Activated naive CD8-positive, alpha-beta T cell treated with anti-CD3 and anti-CD28 coated beads, Interleukin-2, amount 50 U/mL, for 24 hours (primary cell): ENCODE data around the gene MACROH2A1.

Experiments used
- ATAC-seq: fragments of 150-1000 bp; cut with Tn5 transposase; one replicate; pipeline ENCODE4 v1.10.0; 2021
- DNase-seq: peaks from one replicate; pipeline ENCODE4 v3.0.0; 2021
- H3K27ac Mint-ChIP-seq: one replicate; pipeline ENCODE4 v1.8.0; 2021; ENCODE audit warnings: mild to moderate bottlenecking, mixed read lengths
- H3K27me3 Mint-ChIP-seq: one replicate; pipeline ENCODE4 v1.8.0; 2021; ENCODE audit warnings: mixed read lengths
- H3K36me3 Mint-ChIP-seq: one replicate; pipeline ENCODE4 v1.8.0; 2021; ENCODE audit warnings: low read depth, mixed read lengths
- H3K4me1 Mint-ChIP-seq: one replicate; pipeline ENCODE4 v1.8.0; 2021; ENCODE audit warnings: mixed read lengths
- H3K4me3 Mint-ChIP-seq: one replicate; pipeline ENCODE4 v1.8.0; 2021; ENCODE audit warnings: mild to moderate bottlenecking, moderate library complexity, mixed read lengths
- H3K9me3 Mint-ChIP-seq: one replicate; pipeline ENCODE4 v1.8.0; 2021; ENCODE audit warnings: mixed read lengths

The MACROH2A1 gene

DNA sequence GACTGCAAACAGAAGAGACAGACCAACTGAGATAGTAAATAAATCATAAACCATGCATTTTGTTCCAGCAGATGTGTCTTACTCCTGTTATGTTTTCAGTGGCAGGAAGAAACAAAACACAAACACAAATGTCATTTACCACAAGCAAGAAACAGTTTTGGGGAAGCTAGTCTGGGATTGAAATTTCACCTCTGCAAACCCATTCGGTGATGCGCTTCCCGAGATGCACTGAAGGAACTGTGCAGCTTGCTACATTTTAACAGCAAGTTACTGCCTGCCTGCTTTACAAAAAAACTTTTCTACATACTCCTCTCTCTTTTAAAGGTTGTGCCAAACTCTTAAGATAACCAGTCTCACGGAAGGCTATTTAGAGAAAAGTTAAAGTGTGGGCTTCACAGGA is 3.2 kb downstream of the MACROH2A1 start:
- no peaks in the 10 kb centered on the region for H3K27me3 Mint-ChIP-seq
- H3K4me3 Mint-ChIP-seq: no peak overlapping the region

DNA sequence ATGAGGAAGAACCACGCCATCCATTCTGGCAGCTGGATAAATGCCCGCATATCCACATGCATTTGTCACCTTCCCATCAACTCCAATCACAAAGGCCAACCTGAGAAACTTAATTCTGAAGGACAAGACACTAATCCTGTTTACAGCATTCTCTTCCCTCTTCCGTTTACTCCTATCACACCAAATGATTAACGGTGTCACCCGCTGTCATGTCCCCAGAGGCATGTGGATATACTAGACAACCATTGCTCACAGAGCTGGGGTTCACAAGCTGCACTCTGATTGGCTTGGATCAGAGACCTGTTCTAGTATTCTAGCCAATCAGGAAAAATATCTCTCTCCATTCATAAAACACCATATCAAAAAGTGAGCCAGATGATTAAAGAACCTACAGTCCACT is 3.6 kb downstream of the MACROH2A1 start:
- H3K27me3 Mint-ChIP-seq: no peaks in the 10 kb centered on the region

More for the DNA sequence above, 3.2 kb downstream of the MACROH2A1 start:
- DNase-seq: no peak
- ATAC-seq: no peak
- Mint-ChIP-seq H3K9me3 (no peaks in the 10 kb centered on the region), H3K36me3 (peaks cover 25% of the 10 kb centered on the region), H3K4me1 (peaks cover 79% of the 10 kb centered on the region), H3K27ac (no peak overlapping the region)

GRCh38 chr5:135394095-135394494 is 4.9 kb downstream of the MACROH2A1 start:
- peaks cover 69% of the 10 kb centered on the region for H3K4me1 Mint-ChIP-seq

More for the DNA sequence above, 3.6 kb downstream of the MACROH2A1 start:
- DNase-seq (no peak), ATAC-seq (no peak)
- Mint-ChIP-seq H3K36me3 (peaks cover 25% of the 10 kb centered on the region), H3K27ac (no peak overlapping the region), H3K4me1 (peaks cover 77% of the 10 kb centered on the region), H3K9me3 (no peaks in the 10 kb centered on the region), H3K4me3 (no peak overlapping the region)

DNA sequence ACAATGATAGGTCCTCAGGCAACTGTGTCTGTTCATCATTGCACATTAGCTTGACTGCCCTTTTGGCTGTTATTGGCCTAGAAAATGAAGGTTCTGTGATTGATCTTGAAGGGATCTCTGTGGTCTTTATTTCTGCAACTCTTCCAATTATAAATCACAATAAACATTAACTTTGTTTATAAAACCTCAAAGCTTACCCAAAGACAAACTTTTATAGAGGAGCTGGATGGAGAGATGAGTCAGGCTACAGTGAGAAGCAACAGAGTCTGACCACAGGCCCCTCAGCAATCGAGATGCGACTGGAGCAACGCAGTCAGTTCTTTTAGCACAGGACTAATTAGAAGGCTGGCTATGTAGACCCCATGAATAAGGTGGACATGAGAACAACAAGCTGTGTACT is 5.3 kb downstream of the MACROH2A1 start:
- H3K27me3 Mint-ChIP-seq: no peaks in the 10 kb centered on the region
- H3K4me1 Mint-ChIP-seq: peaks cover 69% of the 10 kb centered on the region
- H3K36me3 Mint-ChIP-seq: peaks cover 33% of the 10 kb centered on the region
- no peak for DNase-seq
- H3K9me3 Mint-ChIP-seq: no peaks in the 10 kb centered on the region
- H3K27ac Mint-ChIP-seq: no peak overlapping the region
- H3K4me3 Mint-ChIP-seq: no peak overlapping the region
- no peak for ATAC-seq

More at GRCh38 chr5:135394095-135394494, 4.9 kb downstream of the MACROH2A1 start:
- Mint-ChIP-seq H3K9me3 (no peaks in the 10 kb centered on the region), H3K36me3 (peaks cover 32% of the 10 kb centered on the region), H3K27ac (no peak overlapping the region), H3K4me3 (no peak overlapping the region), H3K27me3 (no peaks in the 10 kb centered on the region)
- DNase-seq: no peak
- ATAC-seq: no peak

GRCh38 chr5:135393229-135393628 is 5.8 kb downstream of the MACROH2A1 start:
- Mint-ChIP-seq H3K4me1 (peaks cover 72% of the 10 kb centered on the region), H3K36me3 (peaks cover 38% of the 10 kb centered on the region), H3K9me3 (no peaks in the 10 kb centered on the region), H3K27ac (no peak overlapping the region), H3K27me3 (no peaks in the 10 kb centered on the region), H3K4me3 (no peak overlapping the region)
- ATAC-seq (no peak), DNase-seq (no peak)

- Mint-ChIP-seq H3K4me3 (no peak overlapping the region), H3K9me3 (no peaks in the 10 kb centered on the region), H3K27me3 (no peaks in the 10 kb centered on the region), H3K36me3 (peaks cover 42% of the 10 kb centered on the region), H3K4me1 (peaks cover 68% of the 10 kb centered on the region), H3K27ac (peak overlapping the region; percentile 3)
- peak; percentile 51 for ATAC-seq
- no peak for DNase-seq
These were observed 6.8 kb downstream of the MACROH2A1 start for GRCh38 chr5:135392256-135392655.

DNA sequence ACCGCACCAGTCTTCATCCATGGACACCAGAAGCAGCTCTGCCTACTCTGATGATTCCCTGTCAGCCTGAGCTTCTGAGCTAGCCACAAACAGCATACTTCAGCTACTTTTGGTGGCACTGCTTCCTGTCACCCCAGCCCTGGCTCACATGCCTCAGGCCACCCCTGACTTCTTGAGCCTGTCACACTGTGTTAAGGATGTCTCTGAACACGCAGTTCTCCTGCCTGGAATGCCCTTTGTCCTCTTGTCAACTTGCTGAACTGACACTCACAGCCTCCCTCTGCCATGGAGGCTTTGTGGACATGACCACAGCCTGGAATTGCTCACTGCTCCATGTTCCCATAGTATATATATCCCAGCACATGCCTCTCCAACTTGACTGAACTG is 7.2 kb downstream of the MACROH2A1 start:
- H3K4me1 Mint-ChIP-seq: peaks cover 67% of the 10 kb centered on the region
- H3K4me3 Mint-ChIP-seq: no peak overlapping the region
- no peaks in the 10 kb centered on the region for H3K9me3 Mint-ChIP-seq
- DNase-seq (no peak), ATAC-seq (no peak)
- H3K27ac Mint-ChIP-seq: peak overlapping the region; percentile 3
- peaks cover 44% of the 10 kb centered on the region for H3K36me3 Mint-ChIP-seq
- no peaks in the 10 kb centered on the region for H3K27me3 Mint-ChIP-seq

DNA sequence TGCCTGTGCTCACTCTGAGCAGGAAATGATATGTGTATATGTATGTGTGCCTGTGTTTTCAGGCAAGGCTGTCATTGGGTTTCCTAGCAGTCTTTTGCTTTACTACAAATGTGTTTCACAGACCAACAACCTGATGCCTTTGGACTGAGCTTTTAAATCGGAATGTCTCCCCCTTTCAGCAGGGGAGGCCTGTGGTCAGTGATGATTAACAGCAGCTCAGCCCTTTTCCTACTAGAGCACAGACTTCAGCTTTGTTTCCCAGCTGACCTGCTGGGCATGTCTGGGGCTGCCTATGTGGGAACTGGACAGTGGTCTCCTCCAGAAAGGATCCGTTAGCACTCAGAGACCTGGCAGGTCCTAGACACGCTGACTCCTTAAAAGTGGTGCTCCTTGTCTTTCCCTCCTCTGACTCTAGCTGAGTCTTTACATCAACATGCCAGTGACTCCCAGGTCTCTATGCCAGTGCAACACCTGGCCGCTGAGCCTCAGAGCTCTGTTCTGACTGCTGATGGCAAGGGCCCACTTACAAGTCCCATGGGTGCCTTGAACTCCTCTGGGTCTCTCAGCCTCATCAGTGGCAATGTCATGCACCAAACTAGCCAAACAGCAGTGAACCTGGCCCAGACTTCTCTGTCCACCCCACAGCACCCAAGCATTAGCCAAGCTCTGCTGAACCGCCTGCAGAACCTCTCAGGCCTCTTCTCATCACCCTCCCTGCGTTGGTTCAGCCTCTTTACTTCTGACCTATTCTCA is 7.7 kb downstream of the MACROH2A1 start:
- Mint-ChIP-seq H3K36me3 (peaks cover 48% of the 10 kb centered on the region), H3K9me3 (no peaks in the 10 kb centered on the region), H3K4me3 (no peak overlapping the region), H3K27me3 (no peaks in the 10 kb centered on the region), H3K4me1 (peaks cover 65% of the 10 kb centered on the region), H3K27ac (no peak overlapping the region)
- ATAC-seq: no peak
- no peak for DNase-seq

GRCh38 chr5:135388860-135389435 is 10.1 kb downstream of the MACROH2A1 start:
- Mint-ChIP-seq H3K36me3 (peaks cover 55% of the 10 kb centered on the region), H3K27me3 (no peaks in the 10 kb centered on the region), H3K27ac (no peak overlapping the region)

GRCh38 chr5:135387629-135387960 is 11.4 kb downstream of the MACROH2A1 start:
- no peaks in the 10 kb centered on the region for H3K9me3 Mint-ChIP-seq
- H3K27ac Mint-ChIP-seq: no peak overlapping the region
- H3K27me3 Mint-ChIP-seq: no peaks in the 10 kb centered on the region
- no peak for DNase-seq
- H3K36me3 Mint-ChIP-seq: peaks cover 57% of the 10 kb centered on the region
- no peak for ATAC-seq
- H3K4me1 Mint-ChIP-seq: peaks cover 35% of the 10 kb centered on the region
- H3K4me3 Mint-ChIP-seq: no peak overlapping the region

More at GRCh38 chr5:135388860-135389435, 10.1 kb downstream of the MACROH2A1 start:
- ATAC-seq (no peak), DNase-seq (no peak)
- H3K4me1 Mint-ChIP-seq: peaks cover 46% of the 10 kb centered on the region
- no peak overlapping the region for H3K4me3 Mint-ChIP-seq
- no peaks in the 10 kb centered on the region for H3K9me3 Mint-ChIP-seq

DNA sequence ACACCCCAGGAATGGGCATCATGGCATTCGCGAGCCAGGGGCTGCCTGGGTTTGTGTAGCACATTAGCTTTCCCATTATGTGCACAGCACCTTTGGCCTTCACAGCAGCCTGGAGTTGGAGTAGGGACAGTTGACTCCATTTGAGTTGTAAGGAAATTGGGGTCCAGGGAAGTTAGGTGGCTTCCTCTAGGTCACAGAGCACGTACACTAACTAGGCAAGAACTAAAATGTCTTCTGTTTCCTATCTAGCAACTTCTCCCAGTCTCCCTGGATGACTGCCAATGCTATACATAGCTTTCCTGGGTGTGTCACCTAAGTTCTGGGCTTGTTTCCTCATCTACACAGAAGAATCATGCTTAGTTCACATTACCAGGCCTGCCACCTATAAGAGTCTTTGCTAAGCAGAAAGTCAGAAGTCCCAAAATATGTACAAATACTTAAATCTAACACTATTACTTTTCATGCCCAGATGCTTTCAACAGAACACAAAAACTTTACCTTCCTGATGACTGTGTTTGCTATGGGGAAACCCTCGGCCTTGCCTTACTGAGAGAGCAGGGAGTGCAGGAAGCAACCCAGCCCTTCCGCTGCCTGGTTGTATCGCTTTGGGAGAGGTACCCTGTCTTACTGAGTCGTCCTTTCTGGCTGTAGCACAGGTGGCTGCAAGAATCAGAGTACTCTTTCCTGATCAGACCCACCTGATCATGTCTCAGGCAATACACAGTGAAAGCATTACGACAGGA is 12.0 kb downstream of the MACROH2A1 start:
- H3K4me3 Mint-ChIP-seq: no peak overlapping the region

GRCh38 chr5:135386096-135386495 is 12.9 kb downstream of the MACROH2A1 start:
- no peak for DNase-seq
- no peak for ATAC-seq
- Mint-ChIP-seq H3K27ac (no peak overlapping the region), H3K27me3 (no peaks in the 10 kb centered on the region), H3K36me3 (peaks cover 60% of the 10 kb centered on the region), H3K4me3 (no peak overlapping the region), H3K4me1 (peaks cover 22% of the 10 kb centered on the region), H3K9me3 (no peaks in the 10 kb centered on the region)

More for the DNA sequence above, 12.0 kb downstream of the MACROH2A1 start:
- Mint-ChIP-seq H3K36me3 (peaks cover 58% of the 10 kb centered on the region), H3K27me3 (no peaks in the 10 kb centered on the region), H3K27ac (no peak overlapping the region), H3K9me3 (no peaks in the 10 kb centered on the region), H3K4me1 (peaks cover 29% of the 10 kb centered on the region)
- ATAC-seq: no peak
- no peak for DNase-seq

- peaks cover 65% of the 10 kb centered on the region for H3K36me3 Mint-ChIP-seq
- H3K4me1 Mint-ChIP-seq: peaks cover 22% of the 10 kb centered on the region
- H3K4me3 Mint-ChIP-seq: no peak overlapping the region
- H3K27me3 Mint-ChIP-seq: no peaks in the 10 kb centered on the region
- H3K9me3 Mint-ChIP-seq: no peaks in the 10 kb centered on the region
- no peak for DNase-seq
- no peak overlapping the region for H3K27ac Mint-ChIP-seq
- no peak for ATAC-seq
These were observed 13.5 kb downstream of the MACROH2A1 start for GRCh38 chr5:135385576-135385975.

DNA sequence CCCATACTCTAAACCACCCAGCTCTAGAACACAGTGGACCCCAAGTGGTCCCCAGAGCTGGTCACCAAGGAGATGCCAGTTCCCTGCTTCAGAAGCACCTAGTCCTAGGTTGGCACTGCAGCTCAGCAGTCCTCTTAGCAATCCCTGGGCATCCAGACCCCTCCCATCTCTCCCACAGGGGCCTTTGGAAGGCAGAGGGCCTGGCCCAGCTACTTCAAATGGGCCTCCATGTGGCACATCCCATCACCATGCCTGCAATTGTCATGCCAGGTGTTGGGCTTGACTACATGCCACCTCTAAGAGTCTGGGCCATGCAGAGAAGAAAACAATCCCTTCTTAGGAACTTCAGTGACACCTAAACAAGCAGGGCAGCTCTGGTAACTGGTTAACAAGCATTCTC is 14.1 kb downstream of the MACROH2A1 start:
- Mint-ChIP-seq H3K36me3 (peaks cover 68% of the 10 kb centered on the region), H3K27me3 (no peaks in the 10 kb centered on the region), H3K9me3 (no peaks in the 10 kb centered on the region), H3K4me3 (no peak overlapping the region), H3K27ac (no peak overlapping the region), H3K4me1 (peaks cover 23% of the 10 kb centered on the region)
- DNase-seq (no peak), ATAC-seq (no peak)
